Measurements from ENCODE around the gene SLC35F6. TPM values are rescaled to one million over a fixed set of nuclear protein-coding genes. Genes with fewer than 3 reads are reported as not detected.
"Not testable (repeated sequence)": the region's sequence is repeated elsewhere in the genome, so short reads cannot be mapped to it uniquely, and the experiment has no call there.

SLC35F6 gene
- total RNA-seq, 2 donors from 2014 or later, result 56.6 to 58.6 TPM

DNA sequence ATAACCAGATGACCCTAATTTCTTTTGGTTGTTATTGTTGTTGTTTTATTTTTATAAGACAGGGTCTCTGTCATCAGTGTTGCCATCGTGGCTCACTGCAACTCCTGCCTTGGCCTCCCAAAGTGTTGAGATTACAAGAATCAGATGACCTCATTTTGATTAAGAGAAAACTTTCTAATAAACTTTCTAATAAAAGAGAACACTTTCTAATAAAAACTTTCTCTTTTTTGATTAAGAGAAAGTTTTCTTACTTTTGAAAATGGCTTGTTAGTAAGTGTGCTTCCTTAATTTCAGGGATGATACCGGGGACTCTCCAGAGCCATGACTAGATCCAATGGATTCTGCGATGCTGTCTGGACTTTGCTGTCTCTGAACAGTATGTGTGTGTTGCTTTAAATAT lies 29.4 kb downstream of the SLC35F6 start:
- H3K36me3 ChIP-seq, result no peaks in the 10 kb centered on the region
- no peak for DNase-seq (ENCODE audit: low spot score)
- H3K27ac ChIP-seq, result no peak overlapping the region
- no peaks in the 10 kb centered on the region for H3K4me1 ChIP-seq (replicated peaks)
- H3K27me3 ChIP-seq (replicated peaks; ENCODE audit: insufficient read depth), result no peaks in the 10 kb centered on the region
- no peaks in the 10 kb centered on the region for H3K9me3 ChIP-seq
- no peak for TF ChIP-seq POLR2AphosphoS5 (IDR thresholded peaks at IDR 0.05)
- no peak for TF ChIP-seq CTCF (IDR thresholded peaks at IDR 0.05)
- TF ChIP-seq POLR2A (IDR thresholded peaks at IDR 0.05), result no peak
- intact Hi-C loops (cut with DNase I), result no loop called here
- 86% methylated on average over 3 of the region's 3 CpGs for WGBS
- H3K4me3 ChIP-seq, result no peak overlapping the region

GRCh38 chr2:26795135-26795534 lies 31.1 kb downstream of the SLC35F6 start:
- H3K9me3 ChIP-seq; H3K27me3 ChIP-seq (replicated peaks; ENCODE audit: insufficient read depth); H3K36me3 ChIP-seq; H3K27ac ChIP-seq; H3K4me1 ChIP-seq (replicated peaks); DNase-seq (ENCODE audit: low spot score); H3K4me3 ChIP-seq; intact Hi-C loops (cut with DNase I): not testable (repeated sequence)
- WGBS, result 99% methylated on average over 17 of the region's 17 CpGs

- Histone ChIP-seq H3K4me1 (replicated peaks) (no peaks in the 10 kb centered on the region), H3K9me3 (no peaks in the 10 kb centered on the region), H3K27ac (no peak overlapping the region), H3K4me3 (no peak overlapping the region), H3K27me3 (replicated peaks; ENCODE audit: insufficient read depth) (no peaks in the 10 kb centered on the region), H3K36me3 (no peaks in the 10 kb centered on the region)
- 91% methylated on average over 4 of the region's 4 CpGs for WGBS
- intact Hi-C loops (cut with DNase I), result no loop called here
- no peak for DNase-seq (ENCODE audit: low spot score)
- TF ChIP-seq POLR2A (IDR thresholded peaks at IDR 0.05) (no peak), POLR2AphosphoS5 (IDR thresholded peaks at IDR 0.05) (no peak), CTCF (IDR thresholded peaks at IDR 0.05) (no peak)
Observed at GRCh38 chr2:26801328-26801727, 37.2 kb downstream of the SLC35F6 start.

DNA sequence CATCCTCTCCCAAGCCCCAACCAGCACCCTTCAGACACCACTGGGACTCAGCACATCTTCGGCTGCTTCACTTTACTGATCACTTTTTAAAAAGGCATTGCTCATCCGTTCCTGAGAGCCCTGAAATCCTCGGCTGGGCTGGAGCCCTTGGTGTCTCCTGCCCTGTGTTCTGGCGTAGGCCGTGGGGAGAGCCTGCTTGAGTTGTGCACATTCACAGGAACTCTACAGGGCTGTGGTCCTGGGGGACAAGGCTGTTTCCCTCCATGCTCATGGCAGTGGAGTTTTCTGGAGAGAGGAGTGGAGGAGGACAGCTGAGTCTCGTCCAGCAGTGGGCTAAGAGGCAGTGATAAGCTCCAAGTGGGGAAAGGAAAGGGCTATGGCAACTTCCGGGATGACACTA lies 37.7 kb downstream of the SLC35F6 start:
- Histone ChIP-seq H3K4me3 (no peak overlapping the region), H3K36me3 (no peaks in the 10 kb centered on the region), H3K27ac (no peak overlapping the region), H3K4me1 (replicated peaks) (no peaks in the 10 kb centered on the region), H3K9me3 (no peaks in the 10 kb centered on the region), H3K27me3 (replicated peaks; ENCODE audit: insufficient read depth) (no peaks in the 10 kb centered on the region)
- 95% methylated on average over 7 of the region's 7 CpGs for WGBS
- DNase-seq (ENCODE audit: low spot score), result no peak
- TF ChIP-seq POLR2AphosphoS5 (IDR thresholded peaks at IDR 0.05) (no peak), POLR2A (IDR thresholded peaks at IDR 0.05) (no peak), CTCF (IDR thresholded peaks at IDR 0.05) (no peak)
- intact Hi-C loops (cut with DNase I), result no loop called here

GRCh38 chr2:26805241-26805676 lies 41.2 kb downstream of the SLC35F6 start:
- TF ChIP-seq POLR2AphosphoS5 (IDR thresholded peaks at IDR 0.05) (no peak), POLR2A (IDR thresholded peaks at IDR 0.05) (no peak)
- H3K4me1 ChIP-seq (replicated peaks), result no peaks in the 10 kb centered on the region
- no peaks in the 10 kb centered on the region for H3K9me3 ChIP-seq
- no peaks in the 10 kb centered on the region for H3K36me3 ChIP-seq
- no peak for DNase-seq (ENCODE audit: low spot score)
- H3K27me3 ChIP-seq (replicated peaks; ENCODE audit: insufficient read depth), result no peaks in the 10 kb centered on the region
- no peak overlapping the region for H3K27ac ChIP-seq
- intact Hi-C loops (cut with DNase I), result no loop called here
- WGBS, result 91% methylated on average over 5 of the region's 5 CpGs
- H3K4me3 ChIP-seq, result no peak overlapping the region

DNA sequence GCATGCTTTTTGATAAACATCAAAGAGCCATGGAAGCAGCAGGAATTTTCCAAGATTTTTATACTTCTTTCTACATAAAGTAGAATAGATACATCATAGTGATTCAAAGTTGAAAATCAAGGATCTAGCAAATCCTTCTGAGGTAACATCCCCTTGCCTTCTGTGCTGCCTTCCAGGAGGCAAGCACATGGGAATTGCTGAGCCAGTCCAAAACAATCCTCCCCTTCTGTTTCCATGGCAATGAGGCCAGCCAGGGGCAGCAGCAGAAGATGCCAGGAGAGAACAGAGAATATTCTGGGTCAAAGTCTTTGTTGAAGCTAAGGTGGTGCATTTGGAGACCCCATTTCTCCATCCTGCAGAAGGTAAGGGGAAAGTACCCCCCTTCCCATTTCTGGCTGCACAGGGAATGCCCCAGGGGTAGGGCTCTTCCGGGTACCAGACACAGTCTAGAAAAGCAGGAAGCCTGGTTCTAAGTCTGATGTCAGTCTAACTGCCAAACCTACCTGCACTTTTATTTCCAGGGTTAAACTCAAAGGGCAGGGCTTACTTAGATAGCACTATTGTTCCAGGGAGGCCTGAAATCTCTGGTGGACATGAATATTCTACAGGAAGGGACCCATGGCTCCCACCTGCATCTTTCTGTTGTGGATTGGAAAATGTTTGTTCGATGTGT lies 43.8 kb downstream of the SLC35F6 start:
- Histone ChIP-seq H3K4me3 (no peak overlapping the region), H3K36me3 (no peaks in the 10 kb centered on the region), H3K4me1 (replicated peaks) (no peaks in the 10 kb centered on the region), H3K27me3 (replicated peaks; ENCODE audit: insufficient read depth) (no peaks in the 10 kb centered on the region), H3K27ac (no peak overlapping the region), H3K9me3 (no peaks in the 10 kb centered on the region)
- intact Hi-C loops (cut with DNase I), result no loop called here
- 68% methylated on average over 2 of the region's 2 CpGs for WGBS
- TF ChIP-seq POLR2AphosphoS5 (IDR thresholded peaks at IDR 0.05), result no peak
- no peak for DNase-seq (ENCODE audit: low spot score)
